CD4-positive, alpha-beta T cell treated with Interleukin-17A for 1 hour (primary cell): ENCODE measurements around the gene ZNF354C.
"Not testable (repeated sequence)": the region's sequence is repeated elsewhere in the genome, so short reads cannot be mapped to it uniquely, and the experiment has no call there.

ENCODE experiments used
- DNase-seq: peaks from one replicate; pipeline ENCODE4 v3.0.0-alpha.2; 2020

The ZNF354C gene

GRCh38 chr5:179060116-179061008 is at the start of gene ZNF354C:
TSS of gene ZNF354C (plus strand) at chr5:179060373. CDS start at chr5:179062069, 1,696 bp downstream.
- peak; percentile 89 for DNase-seq

- peak; percentile 97 for DNase-seq
These were observed 36.5 kb upstream of the ZNF354C start, which contains the start of gene ZNF879 for GRCh38 chr5:179023528-179024189. TSS of gene ZNF879 (plus strand) at chr5:179023804. CDS start at chr5:179025005, 1,201 bp downstream.

- no peak for DNase-seq
These were observed 27.1 kb upstream of the ZNF354C start for GRCh38 chr5:179033004-179033580.

- no peak for DNase-seq
These were observed 15.4 kb upstream of the ZNF354C start for GRCh38 chr5:179044765-179045164.

GRCh38 chr5:179051784-179052183 is 8.4 kb upstream of the ZNF354C start:
- DNase-seq: no peak

GRCh38 chr5:179054036-179054785 is 6.0 kb upstream of the ZNF354C start:
- no peak for DNase-seq

- DNase-seq: no peak
These were observed 5.3 kb upstream of the ZNF354C start for GRCh38 chr5:179054876-179055275.

GRCh38 chr5:179055436-179055835 is 4.7 kb upstream of the ZNF354C start:
- no peak for DNase-seq

- DNase-seq: no peak
These were observed 4.3 kb upstream of the ZNF354C start for GRCh38 chr5:179055841-179056240.

- no peak for DNase-seq
These were observed 852 bp downstream of the ZNF354C start for GRCh38 chr5:179061025-179061424.

GRCh38 chr5:179065703-179066102 is 5.5 kb downstream of the ZNF354C start:
- DNase-seq: no peak

- DNase-seq: no peak
These were observed 19.2 kb downstream of the ZNF354C start for GRCh38 chr5:179079165-179079987.

- DNase-seq: no peak
These were observed 20.6 kb downstream of the ZNF354C start for GRCh38 chr5:179080724-179081123.

- no peak for DNase-seq
These were observed 29.3 kb downstream of the ZNF354C start for GRCh38 chr5:179089502-179089901.

GRCh38 chr5:179101282-179101681 is 41.1 kb downstream of the ZNF354C start:
- DNase-seq: not testable (repeated sequence)

GRCh38 chr5:179110528-179110927 is 50.4 kb downstream of the ZNF354C start:
- no peak for DNase-seq

- no peak for DNase-seq
These were observed 51.4 kb downstream of the ZNF354C start for GRCh38 chr5:179111267-179112207.

GRCh38 chr5:179112469-179113142 is 52.4 kb downstream of the ZNF354C start:
- DNase-seq: no peak

- DNase-seq: no peak
These were observed 53.0 kb downstream of the ZNF354C start for GRCh38 chr5:179113143-179113530.
